Lower lobe of right lung (tissue), 2 donors: ENCODE measurements around the gene CYP21A2. TPM values are rescaled to one million over a fixed set of nuclear protein-coding genes. Genes with fewer than 3 reads are reported as not detected.

ENCODE experiments used
- ATAC-seq, 2 donors: fragments of 200-7000 bp; cut with Tn5 transposase; one replicate each; pipeline ENCODE4 v1.9.1; 2020 to 2022; ENCODE audit warnings: mild to moderate bottlenecking in 2 of 2, moderate library complexity in 2 of 2
- DNase-seq: peaks from one replicate; pipeline ENCODE4 v3.0.0-alpha.2; 2020
- H3K27ac ChIP-seq: fragments of 200-600 bp; one replicate; pipeline ENCODE4 v1.8.0; 2022
- H3K27me3 ChIP-seq: fragments of 200-600 bp; one replicate; pipeline ENCODE4 v1.8.0; 2022; ENCODE audit warnings: low read depth
- H3K36me3 ChIP-seq: fragments of 200-600 bp; one replicate; pipeline ENCODE4 v1.8.0; 2022; ENCODE audit warnings: mild to moderate bottlenecking
- H3K4me1 ChIP-seq: fragments of 200-600 bp; one replicate; pipeline ENCODE4 v1.8.0; 2022
- H3K4me3 ChIP-seq: fragments of 200-600 bp; one replicate; pipeline ENCODE4 v1.8.0; 2022; ENCODE audit warnings: mild to moderate bottlenecking
- H3K9me3 ChIP-seq: fragments of 200-600 bp; one replicate; pipeline ENCODE4 v1.8.0; 2022
- intact Hi-C: fragments of 100-400 bp; cut with DNase I; formaldehyde crosslinking; loops from one replicate; pipeline ENCODE4 v1.11.0; 2022
- total RNA-seq: library from RNA; stranded (reverse); fragmentation: NEBNext Ultra II Directional; extraction: Animal tissue kit (Norgen Biotek cat#: 25700); gene quantifications from one replicate; pipeline ENCODE4 v1.2.1, GENCODE V29; 2021
- TF ChIP-seq, protein P1 (sequence below): fragments of 200-600 bp; IDR thresholded peaks from one replicate; pipeline ENCODE4 v1.8.0; 2022; ENCODE audit warnings: antibody characterized with exemption, mild to moderate bottlenecking
- donor health status: DM: no; HTN: yes; CAD: no; lungs with severe emphysema.

CYP21A2 gene
- total RNA-seq, 1 donor from 2014 or later, result 1.1 TPM

DNA sequence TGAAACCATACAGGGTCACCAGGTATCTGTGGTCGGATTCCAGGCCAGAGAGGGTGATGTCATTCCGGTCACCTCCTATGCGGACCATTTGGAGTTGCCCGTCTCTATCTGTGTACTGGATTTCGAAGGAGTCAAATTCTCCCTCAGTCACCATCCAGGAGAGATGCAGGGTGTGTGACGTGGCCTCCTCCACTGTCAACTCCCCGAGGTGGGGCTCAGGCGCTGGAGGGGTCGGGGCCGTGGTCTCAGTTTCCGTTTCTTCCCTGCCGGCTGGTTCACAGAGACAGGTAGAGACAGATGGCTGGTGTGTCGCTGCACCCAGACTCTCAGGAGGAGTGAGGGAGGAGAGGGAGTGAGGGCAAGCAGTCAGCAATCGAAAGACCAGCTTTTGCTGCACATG, 30.7 kb downstream of the CYP21A2 start:
- intact Hi-C loops, result no loop called here
- no peak for ATAC-seq
- TF ChIP-seq, protein P1, sequence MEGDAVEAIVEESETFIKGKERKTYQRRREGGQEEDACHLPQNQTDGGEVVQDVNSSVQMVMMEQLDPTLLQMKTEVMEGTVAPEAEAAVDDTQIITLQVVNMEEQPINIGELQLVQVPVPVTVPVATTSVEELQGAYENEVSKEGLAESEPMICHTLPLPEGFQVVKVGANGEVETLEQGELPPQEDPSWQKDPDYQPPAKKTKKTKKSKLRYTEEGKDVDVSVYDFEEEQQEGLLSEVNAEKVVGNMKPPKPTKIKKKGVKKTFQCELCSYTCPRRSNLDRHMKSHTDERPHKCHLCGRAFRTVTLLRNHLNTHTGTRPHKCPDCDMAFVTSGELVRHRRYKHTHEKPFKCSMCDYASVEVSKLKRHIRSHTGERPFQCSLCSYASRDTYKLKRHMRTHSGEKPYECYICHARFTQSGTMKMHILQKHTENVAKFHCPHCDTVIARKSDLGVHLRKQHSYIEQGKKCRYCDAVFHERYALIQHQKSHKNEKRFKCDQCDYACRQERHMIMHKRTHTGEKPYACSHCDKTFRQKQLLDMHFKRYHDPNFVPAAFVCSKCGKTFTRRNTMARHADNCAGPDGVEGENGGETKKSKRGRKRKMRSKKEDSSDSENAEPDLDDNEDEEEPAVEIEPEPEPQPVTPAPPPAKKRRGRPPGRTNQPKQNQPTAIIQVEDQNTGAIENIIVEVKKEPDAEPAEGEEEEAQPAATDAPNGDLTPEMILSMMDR, result no peak
- H3K4me3 ChIP-seq, result no peak overlapping the region
- H3K36me3 ChIP-seq, result peaks cover 93% of the 10 kb centered on the region
- H3K9me3 ChIP-seq, result no peaks in the 10 kb centered on the region
- DNase-seq, result no peak
- no peak overlapping the region for H3K27ac ChIP-seq
- no peaks in the 10 kb centered on the region for H3K4me1 ChIP-seq
- H3K27me3 ChIP-seq, result no peaks in the 10 kb centered on the region

DNA sequence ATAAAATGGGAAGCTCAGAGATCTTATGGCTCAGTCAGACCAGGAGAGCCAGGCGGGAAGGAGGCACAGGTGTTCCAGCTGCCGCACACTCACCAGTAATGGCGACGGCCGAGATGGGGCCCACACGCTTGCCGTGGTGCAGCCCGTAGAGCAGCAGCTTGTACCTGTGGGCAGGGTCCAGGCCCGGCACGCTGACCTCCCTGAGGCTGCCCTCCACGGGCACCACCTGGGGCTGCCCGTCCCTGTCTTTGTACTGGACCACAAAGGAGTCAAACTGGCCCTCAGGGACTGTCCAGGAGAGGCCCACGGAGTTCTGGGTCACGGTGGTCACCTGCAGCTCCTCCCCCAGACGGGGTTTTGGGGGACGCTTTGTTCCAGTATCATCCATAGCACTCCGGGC, 31.2 kb downstream of the CYP21A2 start:
- intact Hi-C loops, result no loop called here

DNA sequence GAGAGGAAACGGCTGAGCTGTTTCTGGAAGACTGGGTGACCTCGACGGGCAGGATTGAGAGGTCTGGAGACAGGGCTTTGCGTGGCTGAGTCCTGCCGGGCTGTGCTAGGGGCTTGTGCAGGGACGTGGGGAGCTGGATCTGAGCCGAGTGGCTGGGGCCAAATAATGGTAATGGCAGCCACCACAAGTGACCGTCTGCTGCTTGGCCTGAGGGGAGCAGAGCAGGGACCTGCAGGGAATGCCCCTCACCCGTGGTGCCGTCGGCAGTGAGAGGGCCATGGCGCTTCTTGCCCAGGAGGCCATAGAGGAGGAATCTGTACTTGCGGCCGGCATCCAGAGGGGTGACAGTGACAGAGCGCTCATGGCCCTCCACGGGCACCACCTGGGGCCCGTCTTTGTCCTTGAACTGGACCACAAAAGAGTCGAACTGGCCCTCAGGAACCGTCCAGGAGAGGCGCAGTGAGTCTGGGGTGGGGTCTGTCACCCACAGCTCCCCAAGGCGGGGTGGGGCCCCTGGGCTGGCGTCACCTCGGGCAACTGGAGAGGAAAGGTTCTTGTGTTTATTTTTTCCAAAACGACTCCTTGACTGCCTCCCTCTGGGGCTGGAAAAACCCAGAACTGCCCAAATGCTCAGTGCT, 31.8 kb downstream of the CYP21A2 start:
- Histone ChIP-seq H3K27ac (no peak overlapping the region), H3K9me3 (no peaks in the 10 kb centered on the region), H3K4me1 (no peaks in the 10 kb centered on the region), H3K4me3 (no peak overlapping the region), H3K27me3 (no peaks in the 10 kb centered on the region), H3K36me3 (peaks cover 93% of the 10 kb centered on the region)
- TF ChIP-seq, protein P1, result no peak
- DNase-seq, result no peak
- intact Hi-C loops, result no loop called here
- no peak for ATAC-seq

More for the DNA sequence above, 31.2 kb downstream of the CYP21A2 start:
- Histone ChIP-seq H3K27me3 (no peaks in the 10 kb centered on the region), H3K4me3 (no peak overlapping the region), H3K36me3 (peaks cover 93% of the 10 kb centered on the region), H3K9me3 (no peaks in the 10 kb centered on the region), H3K4me1 (no peaks in the 10 kb centered on the region), H3K27ac (no peak overlapping the region)
- TF ChIP-seq, protein P1, result no peak
- no peak for DNase-seq
- no peak for ATAC-seq

DNA sequence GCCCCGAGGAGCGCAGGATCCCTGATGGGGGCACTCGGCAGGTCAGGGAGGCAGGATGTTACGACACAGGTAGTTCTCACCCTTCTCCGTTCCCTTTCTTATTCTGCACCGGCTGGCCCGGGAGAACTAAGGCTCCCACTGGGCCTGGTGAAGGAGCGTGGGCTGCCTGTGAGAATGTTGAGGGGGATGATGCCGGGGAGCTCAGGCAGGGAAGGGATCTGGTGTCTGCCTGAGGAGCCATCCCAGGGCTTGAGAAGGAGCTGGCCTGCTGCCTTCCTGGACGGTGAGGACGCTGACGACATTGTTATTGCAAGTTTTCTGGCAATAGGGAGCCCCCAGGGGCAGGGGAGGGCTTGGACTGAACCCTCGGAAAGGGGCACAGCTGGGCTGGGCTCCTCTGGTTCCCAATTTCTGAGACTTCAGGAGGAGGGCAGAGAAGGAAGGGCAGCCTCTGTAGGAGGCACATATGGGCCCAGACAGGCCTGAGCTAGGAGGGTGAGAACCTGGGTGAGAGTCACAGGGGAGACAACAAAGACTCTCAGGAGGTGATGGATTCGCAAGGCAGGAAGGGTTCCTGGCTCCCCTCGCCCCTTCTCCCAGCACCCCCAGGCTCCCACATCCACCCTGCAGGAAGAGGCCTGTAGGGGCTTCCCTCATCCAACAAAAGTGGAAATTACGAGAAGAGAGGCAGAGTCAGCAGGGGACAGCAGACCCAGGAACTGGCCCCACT, 32.8 kb downstream of the CYP21A2 start:
- H3K4me1 ChIP-seq, result no peaks in the 10 kb centered on the region
- no peak for ATAC-seq
- TF ChIP-seq, protein P1, result no peak
- no peaks in the 10 kb centered on the region for H3K9me3 ChIP-seq
- H3K27ac ChIP-seq, result no peak overlapping the region
- intact Hi-C loops, result no loop called here
- peaks cover 92% of the 10 kb centered on the region for H3K36me3 ChIP-seq
- no peak overlapping the region for H3K4me3 ChIP-seq
- no peaks in the 10 kb centered on the region for H3K27me3 ChIP-seq
- no peak for DNase-seq

DNA sequence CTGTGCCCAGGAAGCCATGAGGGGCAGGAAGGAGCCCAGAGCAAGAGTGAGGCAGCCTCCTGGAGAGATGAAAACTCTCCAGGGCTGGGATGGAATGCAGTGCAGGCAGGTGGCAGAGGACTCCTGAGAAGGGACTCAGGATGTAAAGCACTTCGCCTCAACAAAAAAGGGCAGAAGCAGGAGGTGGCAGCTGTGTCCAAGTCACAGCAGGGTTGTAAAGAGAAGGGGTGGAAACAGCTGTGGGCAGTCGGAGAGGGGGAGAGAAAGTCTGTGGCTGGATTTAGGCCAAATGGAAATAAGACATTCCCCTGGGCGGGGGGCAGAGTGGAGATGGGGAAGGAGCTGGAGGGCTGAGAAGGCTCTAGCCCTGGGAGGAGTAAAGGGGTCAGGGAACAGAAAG, 34.9 kb downstream of the CYP21A2 start:
- no peak overlapping the region for H3K4me3 ChIP-seq
- ATAC-seq, result no peak
- no peaks in the 10 kb centered on the region for H3K4me1 ChIP-seq
- no peak for DNase-seq
- intact Hi-C loops, result no loop called here
- no peaks in the 10 kb centered on the region for H3K27me3 ChIP-seq
- TF ChIP-seq, protein P1, result no peak
- H3K27ac ChIP-seq, result no peak overlapping the region
- peaks cover 90% of the 10 kb centered on the region for H3K36me3 ChIP-seq
- no peaks in the 10 kb centered on the region for H3K9me3 ChIP-seq
